ENCODE measurements around the gene RNASET2.

DNA sequence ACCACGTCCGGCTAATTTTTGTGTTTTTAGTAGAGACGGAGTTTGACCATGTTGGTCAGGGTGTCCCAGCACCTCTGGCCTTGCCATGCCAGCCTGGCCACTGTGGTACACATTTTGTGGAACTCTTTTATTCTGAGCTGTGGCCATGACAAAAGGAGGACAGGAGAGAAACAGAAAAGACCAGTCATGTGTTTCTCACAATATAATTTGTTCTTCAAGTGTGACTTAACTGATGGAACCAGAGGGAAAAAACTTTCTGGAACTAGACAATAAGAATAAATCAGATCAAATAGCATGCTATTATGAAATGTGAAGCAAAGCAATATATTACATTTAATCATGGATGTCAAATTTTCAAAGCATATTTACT is 4.2 kb upstream of the RNASET2 start:
- TF ChIP-seq, protein P1, sequence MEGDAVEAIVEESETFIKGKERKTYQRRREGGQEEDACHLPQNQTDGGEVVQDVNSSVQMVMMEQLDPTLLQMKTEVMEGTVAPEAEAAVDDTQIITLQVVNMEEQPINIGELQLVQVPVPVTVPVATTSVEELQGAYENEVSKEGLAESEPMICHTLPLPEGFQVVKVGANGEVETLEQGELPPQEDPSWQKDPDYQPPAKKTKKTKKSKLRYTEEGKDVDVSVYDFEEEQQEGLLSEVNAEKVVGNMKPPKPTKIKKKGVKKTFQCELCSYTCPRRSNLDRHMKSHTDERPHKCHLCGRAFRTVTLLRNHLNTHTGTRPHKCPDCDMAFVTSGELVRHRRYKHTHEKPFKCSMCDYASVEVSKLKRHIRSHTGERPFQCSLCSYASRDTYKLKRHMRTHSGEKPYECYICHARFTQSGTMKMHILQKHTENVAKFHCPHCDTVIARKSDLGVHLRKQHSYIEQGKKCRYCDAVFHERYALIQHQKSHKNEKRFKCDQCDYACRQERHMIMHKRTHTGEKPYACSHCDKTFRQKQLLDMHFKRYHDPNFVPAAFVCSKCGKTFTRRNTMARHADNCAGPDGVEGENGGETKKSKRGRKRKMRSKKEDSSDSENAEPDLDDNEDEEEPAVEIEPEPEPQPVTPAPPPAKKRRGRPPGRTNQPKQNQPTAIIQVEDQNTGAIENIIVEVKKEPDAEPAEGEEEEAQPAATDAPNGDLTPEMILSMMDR (IDR thresholded peaks at IDR 0.05; ENCODE audit: poor library complexity), result no peak
- TF ChIP-seq EZH2 (IDR thresholded peaks at IDR 0.05; ENCODE audit: borderline replicate concordance), result no peak

All from hepatocyte (in vitro differentiated cells).